ENCODE measurements around the gene PRXL2A.
A peak's percentile ranks its signal among the peaks of the same experiment; 100 is the strongest.
"Not testable (repeated sequence)": the region's sequence is repeated elsewhere in the genome, so short reads cannot be mapped to it uniquely, and the experiment has no call there.

Gene PRXL2A, protein sequence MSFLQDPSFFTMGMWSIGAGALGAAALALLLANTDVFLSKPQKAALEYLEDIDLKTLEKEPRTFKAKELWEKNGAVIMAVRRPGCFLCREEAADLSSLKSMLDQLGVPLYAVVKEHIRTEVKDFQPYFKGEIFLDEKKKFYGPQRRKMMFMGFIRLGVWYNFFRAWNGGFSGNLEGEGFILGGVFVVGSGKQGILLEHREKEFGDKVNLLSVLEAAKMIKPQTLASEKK

DNA sequence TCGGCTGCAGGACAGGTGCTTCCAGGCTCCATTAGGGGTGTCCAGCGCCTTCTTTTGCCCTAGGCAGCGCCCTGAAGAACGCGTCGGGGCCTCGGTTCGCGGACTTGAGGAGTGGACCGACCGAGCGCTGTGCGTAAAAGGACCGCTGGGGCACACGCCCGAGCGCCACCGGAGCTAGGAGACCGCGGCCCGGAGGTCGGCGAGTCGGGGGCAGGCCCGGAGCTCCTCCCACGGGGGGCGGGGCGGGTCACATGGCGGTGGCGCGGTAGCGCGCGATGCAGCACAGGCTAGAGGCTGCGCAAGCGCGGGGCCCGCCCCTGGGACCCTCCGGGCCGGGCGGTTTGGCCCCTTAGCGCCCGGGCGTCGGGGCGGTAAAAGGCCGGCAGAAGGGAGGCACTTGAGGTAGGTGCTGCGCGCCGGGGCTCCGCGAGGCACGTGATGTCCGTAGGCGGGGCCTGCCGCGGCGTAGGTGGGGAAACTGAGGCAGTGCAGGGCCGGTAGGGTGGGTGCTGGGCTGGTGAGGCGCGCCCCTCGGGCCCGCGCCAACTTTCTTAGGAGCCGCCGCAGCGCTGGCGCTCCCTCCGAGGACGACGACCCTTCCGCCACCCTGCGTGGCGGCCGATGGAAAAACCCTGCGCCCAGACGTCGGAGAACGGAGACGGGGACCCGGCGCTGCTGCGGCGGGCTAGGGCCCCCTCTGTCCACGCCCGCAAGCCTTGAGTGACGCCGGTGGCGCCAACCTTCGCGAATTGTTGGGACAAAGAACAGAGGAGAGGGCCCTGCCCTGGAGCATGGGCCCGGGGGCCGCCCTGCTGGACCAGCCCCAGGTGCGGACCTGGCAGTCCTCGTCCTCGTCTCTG is at the start of gene PRXL2A:
Gene PRXL2A, plus strand, starts transcription at position 310 of the 860 bp plus-strand sequence. CDS start 11,917 bp downstream, outside the sequence.
- H3K9ac ChIP-seq (ENCODE audit: low read depth, low read length) = peak within 1 kb of the TSS; percentile 41
- H3K36me3 ChIP-seq (ENCODE audit: control insufficient read depth, insufficient read depth, low read length) = no peaks in the 10 kb centered on the region
- H3K4me3 ChIP-seq (ENCODE audit: low read depth, low read length) = peak within 1 kb of the TSS; percentile 64
- peaks cover 27% of the 10 kb centered on the region for H3K27me3 ChIP-seq (ENCODE audit: control insufficient read depth, insufficient read depth, low read length)
- H3K4me1 ChIP-seq (ENCODE audit: control insufficient read depth, insufficient read depth, low read length) = no peaks in the 10 kb centered on the region
- H3K9me3 ChIP-seq (ENCODE audit: control insufficient read depth, insufficient read depth, low read length) = no peaks in the 10 kb centered on the region

DNA sequence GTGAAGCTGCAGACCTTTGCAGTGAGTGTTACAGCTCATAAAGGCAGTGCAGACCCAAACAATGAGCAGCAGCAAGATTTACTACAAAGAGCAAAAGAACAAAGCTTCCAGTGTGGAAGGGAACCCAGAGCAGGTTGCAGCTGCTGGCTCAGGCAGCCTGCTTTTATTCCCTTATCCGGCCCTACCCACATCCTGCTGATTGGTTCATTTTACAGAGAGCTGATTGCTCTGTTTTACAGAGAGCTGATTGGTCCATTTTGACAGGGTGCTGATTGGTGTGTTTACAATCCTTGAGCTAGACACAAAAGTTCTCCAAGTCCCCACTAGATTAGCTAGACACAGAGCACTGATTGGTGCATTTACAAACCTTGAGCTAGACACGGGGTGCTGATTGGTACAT is 49.4 kb upstream of the PRXL2A start:
- H3K9me3 ChIP-seq (ENCODE audit: control insufficient read depth, insufficient read depth, low read length); H3K4me1 ChIP-seq (ENCODE audit: control insufficient read depth, insufficient read depth, low read length); H3K4me3 ChIP-seq (ENCODE audit: low read depth, low read length); H3K9ac ChIP-seq (ENCODE audit: low read depth, low read length); H3K36me3 ChIP-seq (ENCODE audit: control insufficient read depth, insufficient read depth, low read length): not testable (repeated sequence)
- H3K27me3 ChIP-seq (ENCODE audit: control insufficient read depth, insufficient read depth, low read length) = peaks cover 22% of the 10 kb centered on the region

DNA sequence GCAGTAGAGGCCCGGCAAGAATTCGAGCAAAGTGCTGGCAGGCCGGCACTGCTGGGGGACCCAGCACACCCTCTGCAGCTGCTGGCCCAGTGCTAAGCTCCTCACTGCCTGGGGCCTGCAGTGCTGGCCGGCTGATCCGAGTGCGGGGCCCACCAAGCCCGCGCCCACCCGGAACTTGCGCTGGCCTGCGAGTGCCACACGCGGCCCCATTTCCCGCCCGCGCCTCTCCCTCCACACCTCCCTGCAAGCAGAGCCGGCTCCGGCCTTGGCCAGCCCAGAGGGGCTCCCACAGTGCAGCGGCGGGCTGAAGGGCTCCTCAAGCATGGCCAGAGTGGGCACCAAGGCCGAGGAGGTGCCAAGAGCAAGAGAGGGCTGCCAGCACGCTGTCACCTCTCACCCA is 48.7 kb upstream of the PRXL2A start:
- no peak overlapping the region for H3K4me3 ChIP-seq (ENCODE audit: low read depth, low read length)
- no peaks in the 10 kb centered on the region for H3K9me3 ChIP-seq (ENCODE audit: control insufficient read depth, insufficient read depth, low read length)
- H3K36me3 ChIP-seq (ENCODE audit: control insufficient read depth, insufficient read depth, low read length) = no peaks in the 10 kb centered on the region
- H3K4me1 ChIP-seq (ENCODE audit: control insufficient read depth, insufficient read depth, low read length) = peaks cover 4% of the 10 kb centered on the region
- H3K9ac ChIP-seq (ENCODE audit: low read depth, low read length) = no peak overlapping the region
- H3K27me3 ChIP-seq (ENCODE audit: control insufficient read depth, insufficient read depth, low read length) = peaks cover 22% of the 10 kb centered on the region

DNA sequence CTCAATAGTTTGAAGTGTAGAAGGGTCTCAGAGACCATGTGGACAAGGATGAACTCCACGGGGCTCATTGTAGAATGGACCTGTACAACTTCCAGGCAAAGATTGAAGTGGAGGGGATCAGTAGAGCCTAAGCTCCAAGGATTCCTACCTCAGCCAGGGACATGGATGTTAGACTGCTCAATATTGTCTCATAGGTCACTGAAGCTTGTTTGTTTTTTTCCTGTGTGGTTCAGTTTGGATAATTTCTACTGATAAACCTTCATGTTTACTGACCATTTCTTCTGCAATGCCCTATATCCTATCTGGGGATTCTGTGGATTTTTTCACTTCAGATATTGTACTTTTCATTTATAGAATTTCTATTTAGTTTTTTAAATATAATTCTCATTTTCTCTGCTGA is 42.8 kb upstream of the PRXL2A start:
- no peak overlapping the region for H3K4me3 ChIP-seq (ENCODE audit: low read depth, low read length)
- H3K9me3 ChIP-seq (ENCODE audit: control insufficient read depth, insufficient read depth, low read length) = no peaks in the 10 kb centered on the region
- no peaks in the 10 kb centered on the region for H3K27me3 ChIP-seq (ENCODE audit: control insufficient read depth, insufficient read depth, low read length)
- no peak overlapping the region for H3K9ac ChIP-seq (ENCODE audit: low read depth, low read length)
- H3K36me3 ChIP-seq (ENCODE audit: control insufficient read depth, insufficient read depth, low read length) = no peaks in the 10 kb centered on the region
- H3K4me1 ChIP-seq (ENCODE audit: control insufficient read depth, insufficient read depth, low read length) = no peaks in the 10 kb centered on the region

DNA sequence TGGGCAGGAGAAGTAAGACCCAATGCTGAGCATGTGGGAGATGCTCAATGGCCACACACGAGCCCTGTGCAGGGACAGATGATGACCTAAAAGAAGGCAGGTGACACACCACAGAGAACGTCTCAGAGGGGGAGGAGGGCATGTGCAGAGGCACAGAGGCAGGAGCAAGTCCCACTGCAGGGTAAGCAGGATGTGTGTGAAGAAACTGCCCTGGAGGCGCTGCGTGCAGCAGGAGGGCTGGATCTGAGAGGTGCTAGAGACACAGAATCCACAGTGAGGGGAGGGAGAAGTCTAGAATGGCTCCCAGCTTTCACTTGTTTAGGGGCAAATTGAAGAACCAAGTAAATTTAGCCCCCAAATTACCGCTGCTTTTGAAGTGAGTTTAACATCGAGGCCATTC is 36.9 kb upstream of the PRXL2A start:
- no peaks in the 10 kb centered on the region for H3K36me3 ChIP-seq (ENCODE audit: control insufficient read depth, insufficient read depth, low read length)
- no peaks in the 10 kb centered on the region for H3K9me3 ChIP-seq (ENCODE audit: control insufficient read depth, insufficient read depth, low read length)
- no peak overlapping the region for H3K4me3 ChIP-seq (ENCODE audit: low read depth, low read length)
- H3K4me1 ChIP-seq (ENCODE audit: control insufficient read depth, insufficient read depth, low read length) = no peaks in the 10 kb centered on the region
- no peaks in the 10 kb centered on the region for H3K27me3 ChIP-seq (ENCODE audit: control insufficient read depth, insufficient read depth, low read length)
- H3K9ac ChIP-seq (ENCODE audit: low read depth, low read length) = no peak overlapping the region

DNA sequence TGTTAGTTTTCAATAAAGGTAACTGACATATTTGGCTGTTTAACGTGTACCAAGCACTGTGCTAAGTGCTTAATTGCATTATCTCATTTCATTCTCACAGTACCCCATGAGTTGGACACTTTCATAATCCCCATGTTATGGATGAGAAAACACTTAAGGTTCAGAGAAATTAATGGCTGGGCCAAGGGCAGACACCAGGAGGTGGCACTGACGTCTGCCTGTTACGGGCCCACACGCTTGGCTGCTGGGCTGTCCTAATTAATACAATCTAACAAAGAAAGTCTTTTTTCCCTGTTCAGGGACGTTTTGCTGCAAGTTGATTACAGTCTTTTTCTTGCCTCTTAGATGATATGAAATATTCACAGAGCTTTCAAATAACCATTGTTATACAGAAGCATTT is 35.7 kb upstream of the PRXL2A start:
- H3K4me3 ChIP-seq (ENCODE audit: low read depth, low read length) = no peak overlapping the region
- H3K4me1 ChIP-seq (ENCODE audit: control insufficient read depth, insufficient read depth, low read length) = no peaks in the 10 kb centered on the region
- H3K9me3 ChIP-seq (ENCODE audit: control insufficient read depth, insufficient read depth, low read length) = no peaks in the 10 kb centered on the region
- H3K27me3 ChIP-seq (ENCODE audit: control insufficient read depth, insufficient read depth, low read length) = no peaks in the 10 kb centered on the region
- no peaks in the 10 kb centered on the region for H3K36me3 ChIP-seq (ENCODE audit: control insufficient read depth, insufficient read depth, low read length)
- no peak overlapping the region for H3K9ac ChIP-seq (ENCODE audit: low read depth, low read length)

DNA sequence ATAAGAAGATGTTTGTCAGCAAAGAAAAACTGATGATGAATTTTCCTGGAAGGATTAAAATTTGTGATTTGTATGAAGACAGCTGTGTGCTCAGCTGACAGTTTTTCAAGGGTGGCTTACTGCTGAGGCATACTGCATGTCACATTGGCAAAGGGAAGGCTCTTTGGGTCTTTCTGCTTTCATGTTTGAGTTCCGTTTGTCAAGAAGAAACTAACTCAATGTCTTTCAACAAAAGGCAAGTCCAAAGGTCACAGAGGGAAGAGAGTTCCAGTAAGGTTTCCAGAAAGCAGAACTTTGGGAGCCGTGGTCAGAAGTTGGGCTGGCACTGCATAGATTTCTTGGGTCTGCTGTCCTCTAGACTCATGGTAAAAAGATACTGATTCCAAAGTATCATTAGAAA is 34.8 kb upstream of the PRXL2A start:
- Histone ChIP-seq H3K4me1 (ENCODE audit: control insufficient read depth, insufficient read depth, low read length) (no peaks in the 10 kb centered on the region), H3K27me3 (ENCODE audit: control insufficient read depth, insufficient read depth, low read length) (no peaks in the 10 kb centered on the region), H3K4me3 (ENCODE audit: low read depth, low read length) (no peak overlapping the region), H3K9ac (ENCODE audit: low read depth, low read length) (no peak overlapping the region), H3K9me3 (ENCODE audit: control insufficient read depth, insufficient read depth, low read length) (no peaks in the 10 kb centered on the region), H3K36me3 (ENCODE audit: control insufficient read depth, insufficient read depth, low read length) (no peaks in the 10 kb centered on the region)

DNA sequence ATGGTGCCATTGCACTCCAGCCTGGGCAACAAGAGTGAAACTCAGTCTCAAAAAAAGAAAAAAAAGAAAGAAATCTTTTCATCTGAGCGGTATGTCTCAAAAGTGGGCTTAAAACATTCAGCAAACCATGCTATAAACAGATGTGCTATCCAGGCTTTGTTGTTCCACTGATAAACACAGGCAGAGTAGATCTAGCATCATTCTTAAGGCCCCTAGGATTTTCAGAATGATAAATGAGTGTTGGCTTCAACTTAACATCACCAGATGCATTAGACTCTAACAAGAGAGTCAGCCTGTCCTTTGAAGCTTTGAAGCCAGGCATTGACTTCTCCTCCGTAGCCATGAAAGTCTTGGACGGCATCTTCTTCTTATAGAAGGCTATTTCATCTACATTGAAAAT is 28.6 kb upstream of the PRXL2A start:
- no peaks in the 10 kb centered on the region for H3K4me1 ChIP-seq (ENCODE audit: control insufficient read depth, insufficient read depth, low read length)
- H3K4me3 ChIP-seq (ENCODE audit: low read depth, low read length) = no peak overlapping the region
- no peaks in the 10 kb centered on the region for H3K27me3 ChIP-seq (ENCODE audit: control insufficient read depth, insufficient read depth, low read length)
- no peaks in the 10 kb centered on the region for H3K36me3 ChIP-seq (ENCODE audit: control insufficient read depth, insufficient read depth, low read length)
- no peaks in the 10 kb centered on the region for H3K9me3 ChIP-seq (ENCODE audit: control insufficient read depth, insufficient read depth, low read length)
- no peak overlapping the region for H3K9ac ChIP-seq (ENCODE audit: low read depth, low read length)

DNA sequence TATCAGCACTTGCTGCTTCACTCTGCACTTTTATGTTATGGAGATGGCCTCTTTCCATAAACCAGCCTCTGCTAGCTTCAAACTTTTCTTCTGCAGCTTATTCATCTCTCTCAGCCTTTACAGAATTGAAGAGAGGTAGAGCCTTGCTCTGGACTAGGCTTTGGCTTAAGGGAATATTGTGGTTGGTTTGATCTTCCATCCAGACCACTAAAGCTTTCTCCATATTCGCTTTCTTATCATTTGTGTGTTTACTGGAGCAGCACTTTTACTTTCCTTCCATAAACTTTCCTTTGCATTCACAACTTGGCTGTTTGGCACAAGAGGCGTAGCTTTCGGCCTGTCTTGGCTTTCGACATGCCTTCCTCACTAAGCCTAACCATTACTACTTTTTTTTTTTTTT is 28.2 kb upstream of the PRXL2A start:
- Histone ChIP-seq H3K9me3 (ENCODE audit: control insufficient read depth, insufficient read depth, low read length) (no peaks in the 10 kb centered on the region), H3K27me3 (ENCODE audit: control insufficient read depth, insufficient read depth, low read length) (no peaks in the 10 kb centered on the region), H3K36me3 (ENCODE audit: control insufficient read depth, insufficient read depth, low read length) (no peaks in the 10 kb centered on the region), H3K4me3 (ENCODE audit: low read depth, low read length) (no peak overlapping the region), H3K4me1 (ENCODE audit: control insufficient read depth, insufficient read depth, low read length) (no peaks in the 10 kb centered on the region), H3K9ac (ENCODE audit: low read depth, low read length) (no peak overlapping the region)

DNA sequence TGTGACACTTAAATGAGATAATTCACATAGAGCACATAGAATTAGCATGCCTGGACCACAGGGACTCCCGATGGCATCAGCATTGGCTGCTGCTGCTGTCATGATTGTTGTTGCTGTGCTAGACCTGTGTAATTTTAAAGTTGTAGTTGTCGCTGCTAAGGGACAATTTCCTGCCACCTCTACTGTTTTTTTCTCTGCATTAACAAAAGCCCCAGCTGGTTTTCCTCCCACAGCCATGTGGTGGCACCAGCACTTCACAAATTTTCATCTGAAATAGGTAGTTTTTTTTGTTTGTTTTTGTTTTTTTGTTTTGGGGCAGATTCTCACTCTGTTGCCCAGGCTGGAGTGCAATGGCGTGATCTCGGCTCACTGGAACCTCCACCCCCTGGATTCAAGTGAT is 25.4 kb upstream of the PRXL2A start:
- Histone ChIP-seq H3K4me3 (ENCODE audit: low read depth, low read length) (no peak overlapping the region), H3K9me3 (ENCODE audit: control insufficient read depth, insufficient read depth, low read length) (no peaks in the 10 kb centered on the region), H3K9ac (ENCODE audit: low read depth, low read length) (no peak overlapping the region)

DNA sequence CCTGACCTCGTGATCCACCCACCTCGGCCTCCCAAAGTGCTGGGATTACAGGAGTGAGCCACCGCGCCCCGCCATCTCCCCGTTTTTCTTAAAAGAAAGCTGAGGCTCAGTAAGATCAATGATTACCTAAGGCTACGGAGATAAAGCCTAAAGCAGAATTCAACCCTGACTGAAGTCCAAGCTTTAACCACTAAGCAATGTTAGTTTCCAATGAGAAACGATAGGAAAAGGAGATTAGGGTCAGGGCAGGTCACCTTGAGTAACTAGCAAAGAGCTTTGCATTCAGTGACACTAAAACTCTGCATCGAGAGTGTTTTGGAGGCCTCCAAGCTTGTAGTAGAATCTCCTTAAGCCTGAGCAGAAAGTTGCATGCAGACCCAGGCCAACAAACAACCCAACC is 17.6 kb upstream of the PRXL2A start:
- H3K4me3 ChIP-seq (ENCODE audit: low read depth, low read length) = no peak overlapping the region
- no peaks in the 10 kb centered on the region for H3K4me1 ChIP-seq (ENCODE audit: control insufficient read depth, insufficient read depth, low read length)
- H3K27me3 ChIP-seq (ENCODE audit: control insufficient read depth, insufficient read depth, low read length) = no peaks in the 10 kb centered on the region
- no peaks in the 10 kb centered on the region for H3K36me3 ChIP-seq (ENCODE audit: control insufficient read depth, insufficient read depth, low read length)
- H3K9ac ChIP-seq (ENCODE audit: low read depth, low read length) = no peak overlapping the region
- H3K9me3 ChIP-seq (ENCODE audit: control insufficient read depth, insufficient read depth, low read length) = no peaks in the 10 kb centered on the region

More for the DNA sequence above, 25.4 kb upstream of the PRXL2A start:
- Histone ChIP-seq H3K4me1 (ENCODE audit: control insufficient read depth, insufficient read depth, low read length) (no peaks in the 10 kb centered on the region), H3K27me3 (ENCODE audit: control insufficient read depth, insufficient read depth, low read length) (no peaks in the 10 kb centered on the region), H3K36me3 (ENCODE audit: control insufficient read depth, insufficient read depth, low read length) (no peaks in the 10 kb centered on the region)

DNA sequence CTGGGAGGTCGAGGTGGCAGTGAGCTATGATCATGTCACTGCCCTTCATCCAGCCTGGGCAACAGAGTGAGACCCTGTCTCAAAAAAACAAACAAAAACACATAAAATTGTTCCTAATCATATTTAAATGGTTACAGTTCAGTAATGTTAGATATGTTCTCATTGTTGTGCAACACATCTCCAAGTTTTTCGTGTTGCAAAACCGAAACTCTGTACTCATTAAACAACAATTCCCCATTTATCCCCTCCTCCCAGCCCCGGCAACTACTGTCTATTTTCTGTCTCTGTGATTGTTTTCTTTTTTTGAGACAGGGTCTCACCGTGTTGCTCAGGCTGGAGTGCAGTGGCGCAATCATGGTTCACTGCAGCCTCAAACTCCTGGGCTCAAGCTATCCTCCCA is 16.1 kb upstream of the PRXL2A start:
- no peak overlapping the region for H3K4me3 ChIP-seq (ENCODE audit: low read depth, low read length)
- H3K36me3 ChIP-seq (ENCODE audit: control insufficient read depth, insufficient read depth, low read length) = no peaks in the 10 kb centered on the region
- no peak overlapping the region for H3K9ac ChIP-seq (ENCODE audit: low read depth, low read length)
- H3K27me3 ChIP-seq (ENCODE audit: control insufficient read depth, insufficient read depth, low read length) = no peaks in the 10 kb centered on the region
- H3K4me1 ChIP-seq (ENCODE audit: control insufficient read depth, insufficient read depth, low read length) = no peaks in the 10 kb centered on the region
- no peaks in the 10 kb centered on the region for H3K9me3 ChIP-seq (ENCODE audit: control insufficient read depth, insufficient read depth, low read length)
